Peyer's patch (tissue), 4 donors: ENCODE results near the gene AOPEP.
A peak's percentile ranks its signal among the peaks of the same experiment; 100 is the strongest.

Experiments
- POLR2A ChIP-seq, 2 donors: fragments of 450-650 bp; IDR thresholded peaks; one replicate each; pipeline ENCODE4 v1.5.1; 2017; ENCODE audit warnings: antibody characterized with exemption in 2 of 2, mild to moderate bottlenecking in 2 of 2, moderate library complexity in 2 of 2
- TF ChIP-seq, protein P1 (sequence below), 6 experiments: fragments of 450-650 bp in 4 of 6; fragments of 200-600 bp in 2 of 6; sonication (generic) in 1 of 6; IDR thresholded peaks; one replicate each; pipeline ENCODE4 v1.5.1; 2017 to 2019; ENCODE audit warnings: antibody characterized with exemption in 6 of 6, mild to moderate bottlenecking in 3 of 6, moderate library complexity in 1 of 6

GRCh38 chr9:94783102-94783682 lies 56.7 kb downstream of the AOPEP start:
- TF ChIP-seq, protein P1, sequence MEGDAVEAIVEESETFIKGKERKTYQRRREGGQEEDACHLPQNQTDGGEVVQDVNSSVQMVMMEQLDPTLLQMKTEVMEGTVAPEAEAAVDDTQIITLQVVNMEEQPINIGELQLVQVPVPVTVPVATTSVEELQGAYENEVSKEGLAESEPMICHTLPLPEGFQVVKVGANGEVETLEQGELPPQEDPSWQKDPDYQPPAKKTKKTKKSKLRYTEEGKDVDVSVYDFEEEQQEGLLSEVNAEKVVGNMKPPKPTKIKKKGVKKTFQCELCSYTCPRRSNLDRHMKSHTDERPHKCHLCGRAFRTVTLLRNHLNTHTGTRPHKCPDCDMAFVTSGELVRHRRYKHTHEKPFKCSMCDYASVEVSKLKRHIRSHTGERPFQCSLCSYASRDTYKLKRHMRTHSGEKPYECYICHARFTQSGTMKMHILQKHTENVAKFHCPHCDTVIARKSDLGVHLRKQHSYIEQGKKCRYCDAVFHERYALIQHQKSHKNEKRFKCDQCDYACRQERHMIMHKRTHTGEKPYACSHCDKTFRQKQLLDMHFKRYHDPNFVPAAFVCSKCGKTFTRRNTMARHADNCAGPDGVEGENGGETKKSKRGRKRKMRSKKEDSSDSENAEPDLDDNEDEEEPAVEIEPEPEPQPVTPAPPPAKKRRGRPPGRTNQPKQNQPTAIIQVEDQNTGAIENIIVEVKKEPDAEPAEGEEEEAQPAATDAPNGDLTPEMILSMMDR (IDR thresholded peaks at IDR 0.05) = peak in 5 of 6 experiments; percentile 17 to 78 (median 76)
- TF ChIP-seq POLR2A (IDR thresholded peaks at IDR 0.05) = no peak
